ENCODE data around the gene RAD50.
A peak's percentile ranks its signal among the peaks of the same experiment; 100 is the strongest.

Gene RAD50

GRCh38 chr5:132664696-132665209 is 108.0 kb downstream of the RAD50 start:
- DNase-seq (ENCODE audit: low read depth in 2 of 2) = no peak
- H3K4me3 ChIP-seq (replicated peaks in 1 of 2; ENCODE audit: low read depth in 2 of 2, low read length in 2 of 2) = no peak overlapping the region
- TF ChIP-seq CTCF (IDR thresholded peaks at IDR 0.05; ENCODE audit: low read depth, low read length) = no peak

GRCh38 chr5:132665574-132666080 is 108.8 kb downstream of the RAD50 start:
- TF ChIP-seq CTCF (IDR thresholded peaks at IDR 0.05; ENCODE audit: low read depth, low read length) = no peak
- no peak for DNase-seq (ENCODE audit: low read depth in 2 of 2)
- no peak overlapping the region for H3K4me3 ChIP-seq (replicated peaks in 1 of 2; ENCODE audit: low read depth in 2 of 2, low read length in 2 of 2)

- DNase-seq (ENCODE audit: low read depth in 2 of 2) = no peak
- H3K4me3 ChIP-seq (replicated peaks in 1 of 2; ENCODE audit: low read depth in 2 of 2, low read length in 2 of 2) = no peak overlapping the region
- TF ChIP-seq CTCF (IDR thresholded peaks at IDR 0.05; ENCODE audit: low read depth, low read length) = no peak
Observed at GRCh38 chr5:132666310-132667123, 109.7 kb downstream of the RAD50 start.

- no peak overlapping the region for H3K4me3 ChIP-seq (replicated peaks in 1 of 2; ENCODE audit: low read depth in 2 of 2, low read length in 2 of 2)
- no peak for DNase-seq (ENCODE audit: low read depth in 2 of 2)
- no peak for TF ChIP-seq CTCF (IDR thresholded peaks at IDR 0.05; ENCODE audit: low read depth, low read length)
Observed at GRCh38 chr5:132667309-132667708, 110.5 kb downstream of the RAD50 start.

- DNase-seq (ENCODE audit: low read depth in 2 of 2) = no peak
- H3K4me3 ChIP-seq (replicated peaks in 1 of 2; ENCODE audit: low read depth in 2 of 2, low read length in 2 of 2) = no peak overlapping the region
- TF ChIP-seq CTCF (IDR thresholded peaks at IDR 0.05; ENCODE audit: low read depth, low read length) = no peak
Observed at GRCh38 chr5:132667761-132668705, 111.3 kb downstream of the RAD50 start.

GRCh38 chr5:132668706-132669454 is 112.1 kb downstream of the RAD50 start:
- no peak for TF ChIP-seq CTCF (IDR thresholded peaks at IDR 0.05; ENCODE audit: low read depth, low read length)
- DNase-seq (ENCODE audit: low read depth in 2 of 2) = peak in 1 of 2 donors; percentile 14
- no peak overlapping the region for H3K4me3 ChIP-seq (replicated peaks in 1 of 2; ENCODE audit: low read depth in 2 of 2, low read length in 2 of 2)

Data from cardiac fibroblast (primary cell).